Smooth muscle cell of the brain vasculature (primary cell): ENCODE measurements around the gene ADAM12.
"Not testable (repeated sequence)": the region's sequence is repeated elsewhere in the genome, so short reads cannot be mapped to it uniquely, and the experiment has no call there.

Experiments
- DNase-seq: peaks from one replicate; pipeline ENCODE4 v3.0.0-alpha.2; 2012; ENCODE audit warnings: low read depth, low spot score

The ADAM12 gene

DNA sequence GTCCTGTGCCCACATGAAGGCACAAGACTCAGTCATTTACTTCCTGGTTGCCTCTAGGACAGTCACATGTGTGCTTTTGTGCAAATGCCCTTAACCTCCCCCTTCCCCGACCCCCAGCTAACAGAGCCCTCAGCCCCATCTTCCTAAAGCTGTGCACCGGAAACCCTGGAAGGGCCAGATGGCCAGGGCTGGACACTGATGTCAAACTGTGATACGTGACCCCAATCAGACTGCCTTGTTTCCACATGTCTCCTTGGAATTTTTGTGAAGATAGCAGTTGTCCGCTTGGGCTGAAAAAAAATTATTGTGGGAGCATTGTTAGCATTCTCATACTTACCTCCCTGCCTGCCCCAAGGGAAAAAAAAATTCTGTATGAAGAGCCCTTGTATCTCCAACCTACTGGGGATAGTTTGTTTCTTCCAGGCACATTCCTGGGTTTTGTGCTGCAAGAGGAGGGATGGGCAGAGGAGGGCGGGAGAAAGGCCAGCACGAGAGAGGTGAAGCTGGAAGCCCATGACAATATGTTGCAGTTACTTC is 17.0 kb upstream of the ADAM12 start:
- DNase-seq = no peak

GRCh38 chr10:126402721-126403695 is 14.7 kb upstream of the ADAM12 start:
- DNase-seq = no peak

DNA sequence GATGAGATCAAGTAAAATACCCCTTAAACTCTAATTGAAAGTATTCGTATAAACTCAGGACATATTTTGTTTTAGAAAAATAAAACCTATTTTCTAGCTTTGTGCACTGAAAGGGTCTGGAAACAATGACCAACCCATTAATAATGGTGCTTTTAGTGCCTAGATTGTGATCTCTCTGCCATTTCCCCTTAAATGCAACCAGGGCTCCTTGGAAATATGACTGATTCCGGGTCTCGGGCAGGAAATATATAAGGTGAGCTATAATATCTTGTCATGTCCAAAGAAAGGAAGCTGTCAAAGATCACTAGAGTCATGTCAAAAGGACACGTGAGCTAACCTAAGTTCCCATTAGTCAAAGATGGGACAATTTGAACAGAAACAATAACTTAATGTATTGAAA is 12.4 kb upstream of the ADAM12 start:
- DNase-seq = no peak

DNA sequence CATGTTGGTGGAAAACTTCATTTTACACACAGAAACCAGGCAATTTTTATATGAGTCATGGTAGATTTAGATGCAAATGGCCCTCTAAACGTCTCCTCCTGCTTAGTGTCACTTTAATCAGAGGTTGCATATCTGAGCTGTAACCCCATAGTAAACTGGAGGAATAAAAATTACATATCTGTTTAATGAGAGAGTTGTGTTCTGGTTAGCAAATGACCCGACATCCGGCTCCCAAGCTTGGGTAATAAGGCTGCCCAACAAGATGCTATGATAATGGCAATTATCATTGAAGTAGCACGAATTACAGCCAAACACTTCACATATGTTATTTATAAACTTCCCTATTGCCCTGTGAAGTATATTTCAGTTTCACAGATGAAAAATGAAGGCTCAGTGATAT is 10.6 kb upstream of the ADAM12 start:
- DNase-seq = no peak

- no peak for DNase-seq
These were observed 10.1 kb upstream of the ADAM12 start for GRCh38 chr10:126398383-126398743.

DNA sequence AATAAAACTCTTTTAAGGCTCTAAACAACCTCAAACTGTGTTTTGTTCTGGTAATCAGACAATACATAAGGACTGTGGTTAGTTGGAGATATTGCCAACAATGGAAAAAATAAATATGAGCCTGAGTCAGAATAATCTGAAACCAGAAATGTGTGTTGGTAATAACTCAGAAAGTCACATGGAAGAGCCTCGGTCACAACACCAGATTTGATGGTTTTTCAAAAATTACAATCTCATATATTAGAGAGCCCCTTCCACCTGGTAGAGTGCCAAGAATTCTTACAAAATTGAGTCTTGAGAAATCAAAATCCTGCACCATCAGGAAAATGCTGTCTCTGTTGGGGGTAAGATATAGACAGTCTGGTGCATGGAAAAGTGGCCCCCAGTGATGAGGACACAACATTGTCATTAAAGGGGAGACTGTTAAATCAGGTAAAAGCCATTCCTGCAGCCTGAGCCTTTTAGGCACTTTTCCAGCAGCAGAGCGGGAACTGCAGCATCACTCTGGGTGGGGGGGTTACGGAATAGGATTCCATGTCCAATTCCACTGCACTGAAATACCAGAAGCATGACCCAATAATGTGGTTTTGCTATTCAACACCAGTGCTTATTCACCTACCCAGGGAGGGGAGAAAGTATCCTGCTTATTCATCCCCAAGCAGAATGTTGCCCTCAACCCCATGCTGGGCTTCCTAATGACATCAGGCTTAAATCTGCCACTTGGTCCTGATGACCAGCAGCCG is 9.5 kb upstream of the ADAM12 start:
- peak; percentile 88 for DNase-seq

DNA sequence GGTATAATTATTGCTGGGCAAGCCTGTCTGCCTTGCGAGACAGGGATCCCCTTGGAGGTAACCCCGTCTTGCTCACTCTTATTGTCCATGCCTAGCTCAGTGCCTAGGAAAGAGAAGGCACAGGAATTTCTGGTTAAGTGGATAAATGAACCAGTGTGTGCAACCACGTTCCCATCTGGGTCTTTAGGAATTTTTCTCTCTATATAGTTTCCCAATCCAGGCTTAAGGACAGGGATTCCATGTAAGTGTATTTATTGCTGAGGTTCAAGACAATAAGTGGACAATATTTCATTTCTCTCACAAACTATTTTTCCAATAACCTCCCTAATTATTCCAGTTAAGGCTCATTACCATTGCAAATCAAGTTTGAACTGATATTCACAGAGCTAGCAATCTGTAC is 8.9 kb upstream of the ADAM12 start:
- DNase-seq = no peak

- DNase-seq = no peak
These were observed 6.7 kb upstream of the ADAM12 start for GRCh38 chr10:126394948-126395347.

- no peak for DNase-seq
These were observed 4.8 kb upstream of the ADAM12 start for GRCh38 chr10:126393076-126393475.

- no peak for DNase-seq
These were observed 4.2 kb upstream of the ADAM12 start for GRCh38 chr10:126392469-126392868.

DNA sequence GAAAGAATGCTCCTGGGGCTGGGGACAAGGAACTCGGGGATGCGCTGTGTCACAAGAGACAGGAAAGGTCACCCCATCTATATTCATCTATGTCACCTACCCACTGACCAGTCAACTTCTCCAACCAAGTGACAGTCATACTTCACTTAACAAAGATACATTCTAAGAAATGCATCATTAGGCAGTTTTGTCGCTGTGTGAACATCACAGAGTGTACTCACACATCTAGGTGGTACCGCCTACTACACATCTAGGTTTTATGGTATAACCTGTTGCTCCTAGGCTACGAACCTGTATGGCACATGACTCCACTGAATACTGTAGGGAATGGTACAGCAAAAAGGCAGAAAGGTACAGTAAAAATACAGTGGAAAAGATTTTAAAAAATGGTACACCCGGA is 3.8 kb upstream of the ADAM12 start:
- no peak for DNase-seq

DNA sequence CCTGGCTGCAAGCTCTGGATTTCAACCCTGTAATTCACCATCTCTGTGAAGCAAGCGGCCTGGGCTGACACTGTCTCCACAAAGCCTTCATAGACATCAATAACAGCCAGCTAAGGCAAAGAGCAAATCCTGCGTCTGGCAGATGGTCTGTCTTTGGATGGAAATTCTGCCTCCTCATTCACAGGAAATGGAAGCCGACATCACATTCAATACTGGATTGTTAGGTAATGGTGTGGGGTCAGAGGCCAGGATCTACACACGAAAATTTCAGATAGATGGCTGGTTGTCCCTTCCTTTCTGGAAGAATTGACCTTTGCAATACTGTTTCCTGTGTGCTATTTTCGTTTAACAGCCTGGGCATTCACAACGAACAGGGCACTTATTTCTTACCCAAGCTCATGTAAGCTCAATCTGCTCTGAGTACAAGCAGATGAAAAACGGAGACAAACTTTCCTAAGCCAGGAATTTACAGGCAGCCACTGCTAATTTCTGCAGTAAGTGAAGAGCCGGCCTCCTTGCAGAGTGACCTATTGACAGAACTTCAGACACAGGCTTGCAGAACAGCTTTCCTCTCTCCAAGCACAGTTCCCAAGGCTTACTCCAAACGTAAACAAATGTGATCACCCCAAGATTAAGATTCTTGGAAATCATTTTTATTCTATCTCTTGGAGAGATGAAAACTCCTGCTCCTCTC is 3.1 kb upstream of the ADAM12 start:
- DNase-seq = no peak

GRCh38 chr10:126390324-126390723 is 2.0 kb upstream of the ADAM12 start:
- DNase-seq = no peak

GRCh38 chr10:126387041-126387921 is 996 bp downstream of the ADAM12 start:
- no peak for DNase-seq

GRCh38 chr10:126384269-126384873 is 3.9 kb downstream of the ADAM12 start:
- DNase-seq = no peak

DNA sequence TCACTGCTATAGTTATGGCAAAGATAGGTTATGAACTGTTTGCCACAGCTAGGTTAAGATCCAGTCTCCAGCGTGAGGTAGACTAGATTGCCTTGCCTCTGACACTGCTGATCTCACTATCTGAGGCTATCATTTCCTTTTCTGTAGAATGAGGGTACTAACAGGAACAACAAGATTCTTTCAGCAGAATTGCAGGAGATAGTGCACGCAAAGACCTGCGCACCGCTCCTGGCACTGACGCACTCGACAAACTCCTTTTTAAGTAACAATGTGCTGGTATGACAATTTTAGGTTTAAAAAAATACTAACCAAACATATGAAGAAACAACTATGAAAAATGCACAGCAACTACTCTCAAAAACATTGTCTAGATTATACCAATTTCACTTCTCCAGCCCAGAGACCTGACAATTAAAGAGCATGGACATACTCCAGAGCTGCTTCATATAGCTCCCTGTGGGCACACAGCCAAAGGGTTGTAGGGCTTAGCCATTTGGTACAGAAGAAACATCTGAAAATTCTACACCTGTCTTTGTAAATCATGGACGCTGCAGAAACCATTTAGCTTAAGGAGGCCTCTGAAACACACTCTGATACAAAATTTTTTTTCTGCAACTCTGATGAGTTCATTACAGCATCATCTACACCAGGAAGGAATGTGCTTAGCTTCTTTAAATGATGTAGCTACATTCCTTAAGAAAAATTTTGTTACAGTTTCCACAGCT is 7.8 kb downstream of the ADAM12 start:
- DNase-seq = no peak

DNA sequence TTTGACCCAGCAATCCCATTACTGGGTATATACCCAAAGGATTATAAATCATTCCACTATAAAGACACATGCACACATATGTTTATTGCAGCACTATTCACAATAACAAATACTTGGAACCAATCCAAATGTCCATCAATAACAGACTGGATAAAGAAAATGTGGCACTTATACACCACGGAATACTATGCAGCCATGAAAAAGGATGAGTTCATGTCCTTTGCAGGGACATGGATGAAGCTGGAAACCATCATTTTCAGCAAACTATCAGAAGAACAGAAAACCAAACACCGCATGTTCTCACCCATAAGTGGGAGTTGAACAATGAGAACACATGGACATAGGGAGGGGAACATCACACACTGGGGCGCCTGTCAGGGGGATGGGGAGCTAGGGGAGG is 9.1 kb downstream of the ADAM12 start:
- not testable (repeated sequence) for DNase-seq

GRCh38 chr10:126376956-126377355 is 11.3 kb downstream of the ADAM12 start:
- no peak for DNase-seq

DNA sequence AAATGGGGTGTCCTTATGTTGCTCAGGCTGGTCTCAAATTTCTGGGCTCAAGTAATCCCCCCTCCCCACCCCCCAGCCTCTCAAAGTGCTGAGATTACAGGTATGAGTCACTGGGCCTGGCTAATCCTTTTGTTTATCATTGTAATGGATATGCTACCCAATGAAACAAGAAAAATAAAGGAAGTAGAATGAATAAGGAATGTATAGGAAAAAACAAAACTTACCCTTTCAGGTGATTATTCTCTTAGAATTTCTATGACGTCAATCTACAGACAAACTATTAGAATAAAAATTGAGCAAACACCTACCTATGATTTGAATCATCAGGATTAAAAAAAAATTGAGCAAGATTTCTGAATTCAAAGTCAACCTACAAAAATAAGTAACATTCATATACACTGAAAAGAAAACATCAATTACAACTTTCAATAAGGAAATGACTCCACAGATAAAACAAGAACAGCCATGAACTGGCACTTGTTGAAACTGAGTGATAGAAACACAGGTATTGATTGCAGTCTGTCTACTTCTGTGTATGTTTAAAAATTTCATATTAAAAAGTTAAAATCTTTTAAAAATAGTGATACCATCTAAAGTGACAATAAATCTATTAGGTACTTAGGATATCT is 12.2 kb downstream of the ADAM12 start:
- DNase-seq = no peak
